Stimulated activated naive CD4-positive, alpha-beta T cell treated with Interleukin-2 at 50 U/mL for 16 hours (primary cell): ENCODE measurements around the gene LTB4R2.

Source experiments
- DNase-seq: peaks from one replicate; lab custom pipeline; 2025; lab: John Stamatoyannopoulos, UW

LTB4R2 gene

GRCh38 chr14:24277606-24278321, 32.2 kb upstream of the LTB4R2 start:
- no peak for DNase-seq

- no peak for DNase-seq
Observed at GRCh38 chr14:24278424-24278823, 31.5 kb upstream of the LTB4R2 start.

- peak; percentile 46 for DNase-seq
Observed at GRCh38 chr14:24279301-24280186, 30.4 kb upstream of the LTB4R2 start.

GRCh38 chr14:24280797-24281460, 29.0 kb upstream of the LTB4R2 start:
- DNase-seq = no peak

GRCh38 chr14:24281636-24282035, 28.3 kb upstream of the LTB4R2 start:
- DNase-seq = no peak

- no peak for DNase-seq
Observed at GRCh38 chr14:24282736-24283135, 27.2 kb upstream of the LTB4R2 start.

- DNase-seq = no peak
Observed at GRCh38 chr14:24283796-24284460, 26.0 kb upstream of the LTB4R2 start.

GRCh38 chr14:24284501-24285035, 25.4 kb upstream of the LTB4R2 start:
- DNase-seq = no peak

- no peak for DNase-seq
Observed at GRCh38 chr14:24285351-24285750, 24.6 kb upstream of the LTB4R2 start.

GRCh38 chr14:24286996-24287395, 22.9 kb upstream of the LTB4R2 start:
- no peak for DNase-seq

- peak; percentile 53 for DNase-seq
Observed at GRCh38 chr14:24289649-24290280, 20.2 kb upstream of the LTB4R2 start.

- no peak for DNase-seq
Observed at GRCh38 chr14:24290746-24291145, 19.2 kb upstream of the LTB4R2 start.

GRCh38 chr14:24291446-24292117, 18.4 kb upstream of the LTB4R2 start:
- DNase-seq = no peak

GRCh38 chr14:24292118-24292807, 17.7 kb upstream of the LTB4R2 start:
- DNase-seq = no peak

GRCh38 chr14:24293525-24293924, 16.4 kb upstream of the LTB4R2 start:
- DNase-seq = no peak

- DNase-seq = peak; percentile 75
Observed at GRCh38 chr14:24296341-24297157, 13.4 kb upstream of the LTB4R2 start.

- DNase-seq = no peak
Observed at GRCh38 chr14:24297190-24297964, 12.6 kb upstream of the LTB4R2 start.

GRCh38 chr14:24298892-24299254, 11.1 kb upstream of the LTB4R2 start:
- no peak for DNase-seq
